K562 (cell line): ENCODE measurements around the gene PCSK5. TPM values are rescaled to one million over a fixed set of nuclear protein-coding genes. Genes with fewer than 3 reads are reported as not detected.
A peak's percentile ranks its signal among the peaks of the same experiment; 100 is the strongest.

Experiments used
- ATAC-seq: fragments of 200-7000 bp; cut with Tn5 transposase; 3 replicates; pipeline ENCODE4 v1.9.1; 2020; ENCODE audit warnings: moderate library complexity
- BruUV-seq: library from RNA; stranded (reverse); fragments of 400-500 nt; replicated peaks from 2 replicates; lab custom pipeline; 2021; lab: Mats Ljungman, UMichigan
- CTCF ChIA-PET: fragments of 300-600 bp; formaldehyde crosslinking; extraction: SDS; loops from one replicate; lab custom pipeline; 2021; ENCODE audit warnings: low intra/inter-chr PET ratio; lab: Yijun Ruan, JAX
- POLR2A ChIA-PET: fragments of 300-600, 350-650 bp; sonication (Branson Sonifier 250); formaldehyde crosslinking; extraction: SDS; loops from one replicate; lab custom pipeline; 2021; ENCODE audit warnings: antibody characterized with exemption, inconsistent platforms; lab: Yijun Ruan, JAX
- DNase-seq, 4 experiments: peaks; one replicate each; pipeline versions ENCODE4 v3.0.0 to v3.0.0-alpha.2; 2011 to 2018; ENCODE audit warnings: low spot score in 3 of 4, mixed read lengths in 3 of 4; ENCODE audit errors: extremely low read depth in 1 of 4
- FAIRE-seq: peaks from 2 replicates; lab custom pipeline; 2011; peaks lifted over from hg19 to GRCh38; lab: Jason Lieb, UNC
- H2AFZ ChIP-seq: 2 replicates; pipeline ENCODE4 v1.6.0; 2011; ENCODE audit warnings: low read depth, low read length, control low read depth, inconsistent platforms
- H3K27ac ChIP-seq: fragments of 200-600 bp; 3 replicates; pipeline ENCODE4 v1.8.0; 2011; ENCODE audit warnings: low read depth, mild to moderate bottlenecking, control low read depth, inconsistent platforms, low read length, moderate library complexity, mixed read lengths; ENCODE audit errors: extremely low read depth
- H3K27me3 ChIP-seq, 2 experiments: fragments of 300-600 bp in 1 of 2; 2 replicates in 1 of 2; 3 replicates in 1 of 2; pipeline versions ENCODE4 v1.6.0 to v1.8.0; 2011; ENCODE audit warnings: inconsistent platforms in 2 of 2, low read length in 2 of 2, mild to moderate bottlenecking in 1 of 2, mixed read lengths in 1 of 2, moderate library complexity in 1 of 2; ENCODE audit not compliant: control insufficient read depth in 2 of 2, insufficient read depth in 2 of 2
- H3K36me3 ChIP-seq: fragments of 300-600 bp; 3 replicates; pipeline ENCODE4 v1.8.0; 2011; ENCODE audit warnings: mild to moderate bottlenecking, low read length, inconsistent platforms; ENCODE audit not compliant: control insufficient read depth, insufficient read depth
- H3K4me1 ChIP-seq, 2 experiments: fragments of 200-600 bp in 1 of 2; replicated peaks in 1 of 2; 2 replicates in 1 of 2; 3 replicates in 1 of 2; pipeline versions ENCODE4 v1.5.1 to v1.8.0; 2011; ENCODE audit warnings: inconsistent platforms in 2 of 2, low read length in 2 of 2, mild to moderate bottlenecking in 1 of 2, mixed read lengths in 1 of 2, moderate library complexity in 1 of 2; ENCODE audit not compliant: control insufficient read depth in 2 of 2, insufficient read depth in 2 of 2
- H3K4me2 ChIP-seq: 2 replicates; pipeline ENCODE4 v1.6.1; 2011; ENCODE audit warnings: low read length, control low read depth, inconsistent platforms, mixed read lengths; ENCODE audit not compliant: insufficient read depth
- H3K4me3 ChIP-seq: fragments of 200-600 bp; sonication (generic), shearing (Covaris generic); 2 replicates; pipeline ENCODE4 v1.5.1; 2016; ENCODE audit warnings: control low read depth, inconsistent platforms
- H3K79me2 ChIP-seq: fragments of 200-600 bp; 3 replicates; pipeline ENCODE4 v1.8.0; 2011; ENCODE audit warnings: low read length, inconsistent platforms; ENCODE audit not compliant: control insufficient read depth, insufficient read depth
- H3K9ac ChIP-seq, 2 experiments: 2 replicates each; pipeline versions ENCODE4 v1.6.0 to v1.6.1; 2011; ENCODE audit warnings: low read depth in 2 of 2, low read length in 2 of 2, control low read depth in 1 of 2, inconsistent platforms in 1 of 2, mild to moderate bottlenecking in 1 of 2, mixed read lengths in 1 of 2; ENCODE audit not compliant: insufficient read depth in 1 of 2
- H3K9me1 ChIP-seq: one replicate; pipeline ENCODE4 v1.6.0; 2011; ENCODE audit warnings: inconsistent platforms, mild to moderate bottlenecking, low read length, moderate library complexity; ENCODE audit not compliant: control insufficient read depth, insufficient read depth
- H3K9me3 ChIP-seq: replicated peaks from 2 replicates; pipeline ENCODE4 v1.5.1; 2011; ENCODE audit warnings: low read depth, low read length, inconsistent platforms; ENCODE audit not compliant: control insufficient read depth, insufficient read depth
- H4K20me1 ChIP-seq: replicated peaks from 2 replicates; pipeline ENCODE4 v1.6.1; 2011; ENCODE audit warnings: low read length, inconsistent platforms, mixed read lengths; ENCODE audit not compliant: control insufficient read depth, insufficient read depth
- CTCF ChIP-seq, 3 experiments: IDR thresholded peaks in 2 of 3; conservative IDR thresholded peaks in 1 of 3; 2 replicates each; pipeline ENCODE4 v1.5.1; 2011 to 2012; ENCODE audit warnings: low read length in 3 of 3, mild to moderate bottlenecking in 3 of 3, control low read depth in 2 of 3, improper control_type of control experiment in 1 of 3, inconsistent platforms in 1 of 3, low read depth in 1 of 3, mixed read lengths in 1 of 3, moderate library complexity in 1 of 3; ENCODE audit not compliant: insufficient read depth in 2 of 3
- MYC ChIP-seq, 2 experiments: fragments of 250-450 bp in 1 of 2; sonication (Bioruptor Pico) in 1 of 2; IDR thresholded peaks; 2 replicates each; pipeline versions ENCODE4 v1.5.1 to v1.6.1; 2012 to 2021; ENCODE audit warnings: low read depth in 2 of 2, borderline replicate concordance in 1 of 2, improper control_type of control experiment in 1 of 2, low read length in 1 of 2, mild to moderate bottlenecking in 1 of 2, moderate library complexity in 1 of 2
- whole genome bisulfite sequencing: fragments of 100-300 bp; shearing (Covaris generic); methylation state at CpG from one replicate; pipeline ENCODE4 v1.1.6; 2016; ENCODE audit warnings: low coverage, mixed read lengths; ENCODE audit not compliant: insufficient coverage; ENCODE audit errors: missing lambda C conversion rate; 5-methylcytosine and 5-hydroxymethylcytosine counted together
- in situ Hi-C: fragments of 300-500 bp; cut with MboI; formaldehyde crosslinking; loops from 4 replicates; pipeline ENCODE4 v1.15.0; 2018; ENCODE audit warnings: inconsistent platforms, mixed read lengths
- intact Hi-C: fragments of 100-400 bp; cut with micrococcal nuclease; formaldehyde crosslinking; loops from 2 replicates; pipeline ENCODE4 v1.14.2; 2022
- polyA plus RNA-seq, 8 experiments: library from polyadenylated mRNA; depleted of rRNA in 4 of 8; stranded (reverse) in 5 of 8; unstranded in 3 of 8; fragments of >200 nt; fragmentation: Nextera tagmentation in 2 of 8; fragmentation: Illumina TruSeq in 1 of 8; extraction: Ambion mirVana in 2 of 8; extraction: Trizol in 1 of 8; gene quantifications; 2 replicates each; pipeline versions ENCODE4 v1.2.1 to v1.2.3, GENCODE V29; 2011 to 2014; ENCODE audit warnings: inconsistent platforms in 1 of 8, missing spikeins in 1 of 8
- total RNA-seq, 7 experiments: library from RNA; depleted of rRNA in 6 of 7; stranded (reverse); fragments of >200 nt in 6 of 7; fragmentation: Illumina TruSeq in 2 of 7; extraction: Trizol in 2 of 7; gene quantifications; 2 replicates each; pipeline versions ENCODE4 v1.2.1 to v1.2.3, GENCODE V29; 2011 to 2021; ENCODE audit warnings: low replicate concordance in 1 of 7

The PCSK5 gene
- total and polyA plus RNA-seq, 9 of the 15 experiments (the other 6 are each of a cell fraction or from before 2014, with no cell fraction given) = not detected

- no peaks in the 10 kb centered on the region for H4K20me1 ChIP-seq
- WGBS = 0% methylated on average over 4 of the region's 5 CpGs
- no peaks in the 10 kb centered on the region for H3K27me3 ChIP-seq
- H3K4me1 ChIP-seq = no peaks in the 10 kb centered on the region; a peak in 1 of 5 replicates
- H2AFZ ChIP-seq = no peak overlapping the region
- TF ChIP-seq CTCF (IDR thresholded peaks at IDR 0.05 in 2 of 3, conservative IDR thresholded peaks at IDR 0.05 in 1 of 3; ENCODE audit: insufficient read depth in 2 of 3, low read depth in 1 of 3, low read length in 3 of 3) = peak; percentile 2 to 38 (median 22); a peak in 3 of 6 replicates
- TF ChIP-seq MYC (IDR thresholded peaks at IDR 0.05; ENCODE audit: low read depth, low read length) = no peak
- no peak for TF ChIP-seq MYC (CRISPR knock-in tag; IDR thresholded peaks at IDR 0.05; ENCODE audit: borderline replicate concordance, low read depth)
- ChIA-PET POLR2A (no interaction called here), CTCF (no interaction called here)
- no TSS peak for BruUV-seq
- no peak overlapping the region for H3K4me2 ChIP-seq
- no peak overlapping the region for H3K27ac ChIP-seq
- no peak overlapping the region for H3K4me3 ChIP-seq
- no peaks in the 10 kb centered on the region for H3K9me1 ChIP-seq
- no peaks in the 10 kb centered on the region for H3K36me3 ChIP-seq
- in situ Hi-C loops = no loop called here
- H3K9me3 ChIP-seq = no peaks in the 10 kb centered on the region
- no peaks in the 10 kb centered on the region for H3K79me2 ChIP-seq
- peak in 1 of 4 experiments; percentile 1 for DNase-seq
- no peak for FAIRE-seq
- intact Hi-C loops = loop anchor here (1.0 kb wide), 1 partner anchor 590 kb away; no protein-coding TSS in a partner anchor
- ATAC-seq = no peak
- H3K9ac ChIP-seq = no peak overlapping the region
Observed at GRCh38 chr9:75855509-75855908, 35.0 kb upstream of the PCSK5 start.
